ENCODE measurements around the gene QKI. TPM values are rescaled to one million over a fixed set of nuclear protein-coding genes. Genes with fewer than 3 reads are reported as not detected.

The QKI gene
- total and polyA plus RNA-seq, 2 donors (not counting 3 experiments of a cell fraction or from before 2014, with no cell fraction given) = 178 to 232 TPM

DNA sequence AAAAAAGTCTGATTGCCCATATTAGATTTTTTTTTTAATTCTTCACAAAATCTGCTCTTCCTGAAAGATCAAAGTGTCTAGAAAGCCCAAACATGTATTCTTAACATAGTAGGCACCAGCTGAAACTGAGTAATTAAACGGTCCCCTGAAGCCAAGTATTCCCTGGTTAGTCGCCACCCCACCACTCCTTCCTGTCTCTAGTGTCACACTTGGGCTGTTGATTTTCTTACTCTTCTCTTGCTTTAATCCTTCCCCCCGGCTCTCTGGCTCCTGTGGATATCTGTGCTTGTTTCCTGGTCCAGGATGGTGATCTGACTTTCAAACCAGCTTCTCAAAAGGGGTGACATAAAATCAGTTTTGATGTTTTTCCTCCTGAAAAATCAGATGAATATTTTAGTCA is 162.9 kb downstream of the QKI start:
- H3K27ac ChIP-seq (ENCODE audit: insufficient read depth, low read depth, low read length) = no peak overlapping the region
- peaks cover 0 to 1% of the 10 kb centered on the region in 2 experiments for H3K36me3 ChIP-seq (ENCODE audit: control insufficient read depth in 2 of 2, extremely low read depth in 1 of 2, insufficient read depth in 2 of 2, low read length in 2 of 2)
- dilution Hi-C loops (cut with MboI; ENCODE audit: extremely low pct_ligation_motif_present, low sequenced_read_pairs) (no loop called here), intact Hi-C loops (cut with micrococcal nuclease) (no loop called here)
- DNase-seq (ENCODE audit: low read depth, low spot score) = no peak
- CTCF ChIA-PET = no interaction called here
- H3K4me1 ChIP-seq (ENCODE audit: control insufficient read depth, extremely low read depth, insufficient read depth, low read length) = peaks cover under 1% of the 10 kb centered on the region
- H3K79me2 ChIP-seq (ENCODE audit: control insufficient read depth, insufficient read depth, low read length) = no peaks in the 10 kb centered on the region
- H4K20me1 ChIP-seq (replicated peaks; ENCODE audit: control insufficient read depth, extremely low read depth, insufficient read depth, low read length) = no peaks in the 10 kb centered on the region
- POLR2A ChIA-PET = no interaction called here
- H3K4me3 ChIP-seq (replicated peaks in 1 of 3; ENCODE audit: insufficient read depth in 1 of 3, low read depth in 1 of 3, low read length in 3 of 3) = no peak overlapping the region
- TF ChIP-seq, protein P1, sequence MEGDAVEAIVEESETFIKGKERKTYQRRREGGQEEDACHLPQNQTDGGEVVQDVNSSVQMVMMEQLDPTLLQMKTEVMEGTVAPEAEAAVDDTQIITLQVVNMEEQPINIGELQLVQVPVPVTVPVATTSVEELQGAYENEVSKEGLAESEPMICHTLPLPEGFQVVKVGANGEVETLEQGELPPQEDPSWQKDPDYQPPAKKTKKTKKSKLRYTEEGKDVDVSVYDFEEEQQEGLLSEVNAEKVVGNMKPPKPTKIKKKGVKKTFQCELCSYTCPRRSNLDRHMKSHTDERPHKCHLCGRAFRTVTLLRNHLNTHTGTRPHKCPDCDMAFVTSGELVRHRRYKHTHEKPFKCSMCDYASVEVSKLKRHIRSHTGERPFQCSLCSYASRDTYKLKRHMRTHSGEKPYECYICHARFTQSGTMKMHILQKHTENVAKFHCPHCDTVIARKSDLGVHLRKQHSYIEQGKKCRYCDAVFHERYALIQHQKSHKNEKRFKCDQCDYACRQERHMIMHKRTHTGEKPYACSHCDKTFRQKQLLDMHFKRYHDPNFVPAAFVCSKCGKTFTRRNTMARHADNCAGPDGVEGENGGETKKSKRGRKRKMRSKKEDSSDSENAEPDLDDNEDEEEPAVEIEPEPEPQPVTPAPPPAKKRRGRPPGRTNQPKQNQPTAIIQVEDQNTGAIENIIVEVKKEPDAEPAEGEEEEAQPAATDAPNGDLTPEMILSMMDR (IDR thresholded peaks at IDR 0.05; ENCODE audit: extremely low read depth in 1 of 2, insufficient read depth in 1 of 2, low read depth in 1 of 2, low read length in 2 of 2) = no peak
- no peak for TF ChIP-seq POLR2A (IDR thresholded peaks at IDR 0.05; ENCODE audit: low read depth, low read length)
- no peak for TF ChIP-seq POLR2AphosphoS5 (IDR thresholded peaks at IDR 0.05; ENCODE audit: insufficient read depth, low read depth, low read length)
- no peak for TF ChIP-seq GATA2 (IDR thresholded peaks at IDR 0.05; ENCODE audit: insufficient read depth, insufficient read length, low read depth, low read length)
- TF ChIP-seq MYC (IDR thresholded peaks at IDR 0.05; ENCODE audit: low read depth, low read length) = no peak
- TF ChIP-seq FOS (IDR thresholded peaks at IDR 0.05; ENCODE audit: borderline replicate concordance, insufficient read depth, low read length) = no peak
- TF ChIP-seq EZH2 (IDR thresholded peaks at IDR 0.05; ENCODE audit: borderline replicate concordance, low read depth, low read length, severe bottlenecking) = no peak
- TF ChIP-seq, protein P2, sequence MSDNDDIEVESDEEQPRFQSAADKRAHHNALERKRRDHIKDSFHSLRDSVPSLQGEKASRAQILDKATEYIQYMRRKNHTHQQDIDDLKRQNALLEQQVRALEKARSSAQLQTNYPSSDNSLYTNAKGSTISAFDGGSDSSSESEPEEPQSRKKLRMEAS (IDR thresholded peaks at IDR 0.05; ENCODE audit: insufficient read depth, insufficient read length) = no peak
- TF ChIP-seq JUN (IDR thresholded peaks at IDR 0.05; ENCODE audit: borderline replicate concordance, insufficient read depth, insufficient read length, low read depth) = no peak
- no peak overlapping the region for H3K4me2 ChIP-seq (ENCODE audit: insufficient read depth, low read length)
- no peaks in the 10 kb centered on the region for H3K9me1 ChIP-seq (replicated peaks; ENCODE audit: control insufficient read depth, extremely low read depth, insufficient read depth, low read length)
- no TSS peak for BruUV-seq (replicated peaks)
- H3K9ac ChIP-seq (replicated peaks; ENCODE audit: extremely low read depth, insufficient read depth, low read length) = no peak overlapping the region
- FAIRE-seq = no peak
- H3K27me3 ChIP-seq (ENCODE audit: control insufficient read depth in 2 of 2, insufficient read depth in 2 of 2, low read length in 2 of 2) = no peaks in the 10 kb centered on the region
- no peak overlapping the region for H2AFZ ChIP-seq (ENCODE audit: low read depth, low read length)
- no peaks in the 10 kb centered on the region for H3K9me3 ChIP-seq (replicated peaks; ENCODE audit: control insufficient read depth, insufficient read depth, low read length)

All from endothelial cell of umbilical vein (primary cell).